ENCODE results near the gene NFKBIA. TPM values are rescaled to one million over a fixed set of nuclear protein-coding genes. Genes with fewer than 3 reads are reported as not detected.

The NFKBIA gene
- polyA plus RNA-seq, 2 of the 4 experiments (the other 2 are of a cell fraction): 65.0 to 115 TPM

DNA sequence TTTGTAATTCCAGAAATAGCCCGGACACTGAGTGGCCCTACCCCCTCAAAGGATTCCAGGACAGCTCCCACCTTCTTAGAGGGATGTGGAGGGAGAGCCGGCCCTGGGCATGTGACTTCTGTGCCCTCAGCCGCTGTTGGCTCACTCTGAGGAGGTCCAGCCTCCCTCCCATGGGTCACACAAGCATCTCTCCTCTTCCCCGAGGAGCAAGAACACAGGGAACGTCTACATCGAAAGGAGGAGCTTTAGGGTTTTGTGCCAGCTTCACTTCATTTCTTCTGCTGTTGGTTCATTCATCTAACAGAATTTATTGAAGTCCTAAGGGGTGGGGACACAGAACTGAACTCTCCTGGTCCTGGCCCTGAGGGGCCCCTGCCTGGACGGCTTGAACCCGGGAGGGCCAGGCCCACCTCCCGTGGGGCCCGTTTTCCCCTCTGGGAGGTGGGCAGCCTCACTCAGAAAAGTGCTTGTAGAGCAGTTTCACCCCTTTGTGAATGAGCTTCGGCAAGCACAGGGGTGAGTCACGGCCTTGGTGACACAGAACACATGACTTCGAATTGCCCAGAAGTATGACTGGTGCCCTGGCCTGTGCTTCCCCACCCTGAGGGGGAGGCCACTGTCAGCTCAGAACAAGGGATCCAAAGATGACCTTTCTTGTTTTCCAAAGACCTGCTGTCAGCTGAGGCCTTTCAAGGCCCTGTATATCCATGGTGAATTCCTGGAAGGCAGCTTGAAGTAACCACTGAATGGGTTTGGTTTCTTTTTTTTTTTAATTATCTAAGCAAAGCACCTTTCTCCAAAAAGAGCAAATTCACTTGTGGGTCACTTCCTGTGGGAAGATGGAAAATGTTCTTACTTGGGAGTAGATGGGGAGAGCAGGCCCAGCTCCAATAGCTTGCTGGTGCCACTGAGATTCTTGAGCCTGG, 39.2 kb downstream of the NFKBIA start:
- DNase-seq (ENCODE audit: low read depth in 1 of 2, low spot score in 1 of 2): peak; percentile 75 to 77
- Histone ChIP-seq H3K4me2 (peak overlapping the region; percentile 56), H3K27ac (peak overlapping the region; percentile 74 to 86), H3K9me3 (no peaks in the 10 kb centered on the region), H3K4me1 (peaks cover 55% of the 10 kb centered on the region), H3K4me3 (no peak overlapping the region)
- ChIA-PET POLR2A (interaction anchor here (1.2 to 1.5 kb wide), 4 partner anchors 9 to 73 kb away, joined by 3 to 7 read pairs (median 4); partner anchors contain the start of genes NFKBIA and PSMA6), CTCF (interaction anchor here (0.6 to 1.4 kb wide), 5 partner anchors 9 to 136 kb away, joined by 3 to 5 read pairs (median 3); no protein-coding TSS in a partner anchor)
- WGBS (ENCODE audit: missing lambda C conversion rate): 28% methylated on average over 13 of the region's 13 CpGs
- ATAC-seq: peak; percentile 75 to 80
- FAIRE-seq: no peak
- no peak for TF ChIP-seq NFE2L2 (conservative IDR thresholded peaks at IDR 0.05; ENCODE audit: low read length)
- no peak for TF ChIP-seq HOXA7 (CRISPR knock-in tag; IDR thresholded peaks at IDR 0.05)
- no peak for TF ChIP-seq MYC (IDR thresholded peaks at IDR 0.05; ENCODE audit: borderline replicate concordance, low read length)
- TF ChIP-seq TFCP2L1 (CRISPR knock-in tag; IDR thresholded peaks at IDR 0.05): no peak
- TF ChIP-seq CBX2 (IDR thresholded peaks at IDR 0.05; ENCODE audit: borderline replicate concordance, low read depth): no peak
- 0 out of 2 replicates have a peak, but pooled peaks have one; percentile 28 for TF ChIP-seq FOSL2 (IDR thresholded peaks at IDR 0.05)
- TF ChIP-seq FOSL2 (CRISPR knock-in tag; IDR thresholded peaks at IDR 0.05): peak; percentile 91
- TF ChIP-seq HOXB5 (CRISPR knock-in tag; IDR thresholded peaks at IDR 0.05): no peak
- TF ChIP-seq MAFK (IDR thresholded peaks at IDR 0.05; ENCODE audit: partially characterized antibody): peak; percentile 96
- TF ChIP-seq, protein P1, sequence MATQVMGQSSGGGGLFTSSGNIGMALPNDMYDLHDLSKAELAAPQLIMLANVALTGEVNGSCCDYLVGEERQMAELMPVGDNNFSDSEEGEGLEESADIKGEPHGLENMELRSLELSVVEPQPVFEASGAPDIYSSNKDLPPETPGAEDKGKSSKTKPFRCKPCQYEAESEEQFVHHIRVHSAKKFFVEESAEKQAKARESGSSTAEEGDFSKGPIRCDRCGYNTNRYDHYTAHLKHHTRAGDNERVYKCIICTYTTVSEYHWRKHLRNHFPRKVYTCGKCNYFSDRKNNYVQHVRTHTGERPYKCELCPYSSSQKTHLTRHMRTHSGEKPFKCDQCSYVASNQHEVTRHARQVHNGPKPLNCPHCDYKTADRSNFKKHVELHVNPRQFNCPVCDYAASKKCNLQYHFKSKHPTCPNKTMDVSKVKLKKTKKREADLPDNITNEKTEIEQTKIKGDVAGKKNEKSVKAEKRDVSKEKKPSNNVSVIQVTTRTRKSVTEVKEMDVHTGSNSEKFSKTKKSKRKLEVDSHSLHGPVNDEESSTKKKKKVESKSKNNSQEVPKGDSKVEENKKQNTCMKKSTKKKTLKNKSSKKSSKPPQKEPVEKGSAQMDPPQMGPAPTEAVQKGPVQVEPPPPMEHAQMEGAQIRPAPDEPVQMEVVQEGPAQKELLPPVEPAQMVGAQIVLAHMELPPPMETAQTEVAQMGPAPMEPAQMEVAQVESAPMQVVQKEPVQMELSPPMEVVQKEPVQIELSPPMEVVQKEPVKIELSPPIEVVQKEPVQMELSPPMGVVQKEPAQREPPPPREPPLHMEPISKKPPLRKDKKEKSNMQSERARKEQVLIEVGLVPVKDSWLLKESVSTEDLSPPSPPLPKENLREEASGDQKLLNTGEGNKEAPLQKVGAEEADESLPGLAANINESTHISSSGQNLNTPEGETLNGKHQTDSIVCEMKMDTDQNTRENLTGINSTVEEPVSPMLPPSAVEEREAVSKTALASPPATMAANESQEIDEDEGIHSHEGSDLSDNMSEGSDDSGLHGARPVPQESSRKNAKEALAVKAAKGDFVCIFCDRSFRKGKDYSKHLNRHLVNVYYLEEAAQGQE (IDR thresholded peaks at IDR 0.05): no peak
- TF ChIP-seq CHD4 (IDR thresholded peaks at IDR 0.05; ENCODE audit: borderline replicate concordance): no peak
- TF ChIP-seq JUNB (IDR thresholded peaks at IDR 0.05): peak; percentile 35; the same call in 1 of the 2 replicates
- no peak for TF ChIP-seq JUN (IDR thresholded peaks at IDR 0.05)
- no peak for TF ChIP-seq ZFP36 (IDR thresholded peaks at IDR 0.05; ENCODE audit: borderline replicate concordance, partially characterized antibody)
- TF ChIP-seq, protein P2, sequence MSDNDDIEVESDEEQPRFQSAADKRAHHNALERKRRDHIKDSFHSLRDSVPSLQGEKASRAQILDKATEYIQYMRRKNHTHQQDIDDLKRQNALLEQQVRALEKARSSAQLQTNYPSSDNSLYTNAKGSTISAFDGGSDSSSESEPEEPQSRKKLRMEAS (IDR thresholded peaks at IDR 0.05): peak; percentile 82
- TF ChIP-seq HEYL (CRISPR knock-in tag; IDR thresholded peaks at IDR 0.05): no peak
- TF ChIP-seq ESRRA (IDR thresholded peaks at IDR 0.05; ENCODE audit: borderline replicate concordance, low read length): no peak
- TF ChIP-seq HDAC2 (IDR thresholded peaks at IDR 0.05): no peak
- TF ChIP-seq, protein P3, sequence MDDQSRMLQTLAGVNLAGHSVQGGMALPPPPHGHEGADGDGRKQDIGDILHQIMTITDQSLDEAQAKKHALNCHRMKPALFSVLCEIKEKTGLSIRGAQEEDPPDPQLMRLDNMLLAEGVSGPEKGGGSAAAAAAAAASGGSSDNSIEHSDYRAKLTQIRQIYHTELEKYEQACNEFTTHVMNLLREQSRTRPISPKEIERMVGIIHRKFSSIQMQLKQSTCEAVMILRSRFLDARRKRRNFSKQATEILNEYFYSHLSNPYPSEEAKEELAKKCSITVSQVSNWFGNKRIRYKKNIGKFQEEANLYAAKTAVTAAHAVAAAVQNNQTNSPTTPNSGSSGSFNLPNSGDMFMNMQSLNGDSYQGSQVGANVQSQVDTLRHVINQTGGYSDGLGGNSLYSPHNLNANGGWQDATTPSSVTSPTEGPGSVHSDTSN (IDR thresholded peaks at IDR 0.05): no peak
- TF ChIP-seq CBX8 (IDR thresholded peaks at IDR 0.05): no peak
- TF ChIP-seq, protein P4, sequence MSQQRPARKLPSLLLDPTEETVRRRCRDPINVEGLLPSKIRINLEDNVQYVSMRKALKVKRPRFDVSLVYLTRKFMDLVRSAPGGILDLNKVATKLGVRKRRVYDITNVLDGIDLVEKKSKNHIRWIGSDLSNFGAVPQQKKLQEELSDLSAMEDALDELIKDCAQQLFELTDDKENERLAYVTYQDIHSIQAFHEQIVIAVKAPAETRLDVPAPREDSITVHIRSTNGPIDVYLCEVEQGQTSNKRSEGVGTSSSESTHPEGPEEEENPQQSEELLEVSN (IDR thresholded peaks at IDR 0.05; ENCODE audit: borderline replicate concordance, low read depth): peak; percentile 83
- TF ChIP-seq SMC3 (IDR thresholded peaks at IDR 0.05): no peak
- no peak for TF ChIP-seq MAZ (IDR thresholded peaks at IDR 0.05; ENCODE audit: borderline replicate concordance, low read depth, low read length)
- TF ChIP-seq ZSCAN20 (CRISPR knock-in tag; IDR thresholded peaks at IDR 0.05): no peak
- no peak for TF ChIP-seq RNF2 (IDR thresholded peaks at IDR 0.05; ENCODE audit: borderline replicate concordance, low read depth)
- no peak for TF ChIP-seq CHD2 (IDR thresholded peaks at IDR 0.05; ENCODE audit: low read length, partially characterized antibody)
- no peak for TF ChIP-seq HOXB13 (CRISPR knock-in tag; IDR thresholded peaks at IDR 0.05; ENCODE audit: low read depth)
- TF ChIP-seq, protein P5, sequence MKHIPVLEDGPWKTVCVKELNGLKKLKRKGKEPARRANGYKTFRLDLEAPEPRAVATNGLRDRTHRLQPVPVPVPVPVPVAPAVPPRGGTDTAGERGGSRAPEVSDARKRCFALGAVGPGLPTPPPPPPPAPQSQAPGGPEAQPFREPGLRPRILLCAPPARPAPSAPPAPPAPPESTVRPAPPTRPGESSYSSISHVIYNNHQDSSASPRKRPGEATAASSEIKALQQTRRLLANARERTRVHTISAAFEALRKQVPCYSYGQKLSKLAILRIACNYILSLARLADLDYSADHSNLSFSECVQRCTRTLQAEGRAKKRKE (CRISPR knock-in tag; IDR thresholded peaks at IDR 0.05; ENCODE audit: low read depth): no peak
- TF ChIP-seq, protein P6, sequence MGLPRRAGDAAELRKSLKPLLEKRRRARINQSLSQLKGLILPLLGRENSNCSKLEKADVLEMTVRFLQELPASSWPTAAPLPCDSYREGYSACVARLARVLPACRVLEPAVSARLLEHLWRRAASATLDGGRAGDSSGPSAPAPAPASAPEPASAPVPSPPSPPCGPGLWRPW (IDR thresholded peaks at IDR 0.05): no peak
- no peak for TF ChIP-seq POLR2A (IDR thresholded peaks at IDR 0.05; ENCODE audit: low read length)
- no peak for TF ChIP-seq KDM1A (IDR thresholded peaks at IDR 0.05; ENCODE audit: low read depth)
- TF ChIP-seq KDM5A (IDR thresholded peaks at IDR 0.05): no peak
- TF ChIP-seq, protein P7, sequence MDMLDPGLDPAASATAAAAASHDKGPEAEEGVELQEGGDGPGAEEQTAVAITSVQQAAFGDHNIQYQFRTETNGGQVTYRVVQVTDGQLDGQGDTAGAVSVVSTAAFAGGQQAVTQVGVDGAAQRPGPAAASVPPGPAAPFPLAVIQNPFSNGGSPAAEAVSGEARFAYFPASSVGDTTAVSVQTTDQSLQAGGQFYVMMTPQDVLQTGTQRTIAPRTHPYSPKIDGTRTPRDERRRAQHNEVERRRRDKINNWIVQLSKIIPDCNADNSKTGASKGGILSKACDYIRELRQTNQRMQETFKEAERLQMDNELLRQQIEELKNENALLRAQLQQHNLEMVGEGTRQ (IDR thresholded peaks at IDR 0.05): no peak
- TF ChIP-seq BHLHE40 (IDR thresholded peaks at IDR 0.05; ENCODE audit: low read depth, low read length): no peak
- TF ChIP-seq CEBPB (IDR thresholded peaks at IDR 0.05): no peak

Measured in A549 (cell line).